Measurements from ENCODE around the gene PLOD3.

GRCh38 chr7:101169110-101169837 is 48.1 kb downstream of the PLOD3 start:
- TF ChIP-seq POLR2AphosphoS5 (IDR thresholded peaks at IDR 0.05; ENCODE audit: insufficient read depth, low read depth, low read length) (no peak), CTCF (IDR thresholded peaks at IDR 0.05; ENCODE audit: extremely low read depth in 1 of 2, insufficient read depth in 1 of 2, low read depth in 1 of 2, low read length in 2 of 2) (no peak), GATA2 (IDR thresholded peaks at IDR 0.05; ENCODE audit: insufficient read depth, insufficient read length, low read depth, low read length) (no peak)
